GM12891 (cell line): ENCODE data around the gene GABRB3.

Source experiments
- PAX5 ChIP-seq: IDR thresholded peaks from 2 replicates; pipeline ENCODE4 v1.6.1; 2011; ENCODE audit warnings: low read length, moderate library complexity, mild to moderate bottlenecking; ENCODE audit not compliant: insufficient read depth, severe bottlenecking
- POLR2A ChIP-seq: IDR thresholded peaks from 2 replicates; pipeline ENCODE4 v1.6.1; 2011; ENCODE audit warnings: low read depth, low read length, control low read depth
- POLR2AphosphoS5 ChIP-seq: IDR thresholded peaks from 2 replicates; pipeline ENCODE4 v1.6.1; 2011; ENCODE audit warnings: low read depth, low read length, control low read depth
- SPI1 ChIP-seq: IDR thresholded peaks from 2 replicates; pipeline ENCODE4 v1.6.1; 2011; ENCODE audit warnings: low read depth, low read length, control low read depth
- TAF1 ChIP-seq: IDR thresholded peaks from 2 replicates; pipeline ENCODE4 v1.6.1; 2011; ENCODE audit warnings: low read depth, low read length, control low read depth

DNA sequence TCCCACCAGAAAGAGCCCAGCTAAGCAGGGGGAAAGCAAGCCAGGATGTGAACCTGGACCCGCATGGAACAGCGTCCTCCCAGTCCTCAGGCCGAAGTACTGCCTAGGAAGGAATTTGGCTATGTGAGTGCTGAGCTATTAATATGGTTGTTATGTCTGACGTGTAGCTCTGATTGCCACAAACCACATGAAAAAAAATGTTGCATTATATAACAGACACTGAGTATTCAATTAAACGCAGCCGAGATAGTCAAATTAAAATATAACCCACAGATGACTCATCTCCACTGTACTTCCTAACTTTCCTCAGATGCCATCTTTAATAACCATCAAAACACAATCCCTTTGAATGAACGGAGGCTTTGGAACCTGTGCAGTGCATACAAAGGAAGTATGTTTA, 111.1 kb downstream of the GABRB3 start:
- TF ChIP-seq POLR2A (no peak), TAF1 (no peak), POLR2AphosphoS5 (no peak), PAX5 (no peak), SPI1 (no peak)
